Spleen (tissue), 7 donors: ENCODE results near the gene ABCB9.

Experiments used
- POLR2A ChIP-seq, 3 donors: fragments of 450-650 bp; IDR thresholded peaks; one replicate each; pipeline ENCODE4 v1.5.1; 2017; ENCODE audit warnings: antibody characterized with exemption in 3 of 3, mild to moderate bottlenecking in 1 of 3
- TF ChIP-seq, protein P1 (sequence below), 11 experiments: fragments of 200-600 bp in 7 of 11; fragments of 450-650 bp in 4 of 11; sonication (generic) in 4 of 11; IDR thresholded peaks in 8 of 11; conservative IDR thresholded peaks in 3 of 11; 1 replicate in 7 of 11; 2 replicates in 4 of 11; pipeline versions ENCODE4 v1.4.0 to v1.8.0; 2016 to 2021; ENCODE audit warnings: antibody characterized with exemption in 11 of 11, inconsistent platforms in 4 of 11, mild to moderate bottlenecking in 1 of 11
- donor health status: DM: no; HTN: no; CAD: no; lungs with moderate emphysema.
- donor health status: DM: no; HTN: no; CAD: no.
- donor health status: DM: no; HTN: no; CAD: no.

DNA sequence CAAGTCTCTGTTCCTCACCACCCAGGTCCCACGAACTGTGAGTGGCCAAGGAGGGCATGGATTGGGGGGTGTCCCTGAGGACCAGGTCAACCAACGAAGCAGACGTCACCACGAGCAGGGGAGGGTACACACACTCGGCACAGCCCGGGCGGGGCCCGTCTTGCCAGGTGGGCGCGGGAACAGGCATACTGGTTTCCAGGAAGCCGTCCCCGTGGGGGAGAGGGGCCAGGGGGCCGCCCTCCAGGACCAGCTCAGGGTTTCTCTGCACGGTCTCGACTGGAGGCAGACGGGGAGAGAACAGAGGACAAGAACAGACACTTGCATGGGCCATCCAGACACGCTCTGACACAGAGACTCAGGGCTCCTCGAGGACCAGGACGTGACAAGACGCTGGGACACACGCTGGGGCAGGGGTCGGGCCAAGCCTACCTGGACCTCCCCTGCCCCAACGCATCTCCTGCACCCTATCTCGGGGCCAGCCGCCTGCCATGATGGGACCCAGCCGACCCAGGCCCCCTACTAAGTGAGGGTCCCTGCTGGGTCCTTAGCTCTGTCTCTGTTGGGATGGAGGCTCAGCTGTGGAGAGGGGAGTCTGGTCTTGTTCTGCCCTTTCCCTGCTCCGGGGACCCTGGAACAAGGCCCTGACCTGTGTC is 25.5 kb upstream of the ABCB9 start:
- TF ChIP-seq POLR2A (IDR thresholded peaks at IDR 0.05) = no peak
- TF ChIP-seq, protein P1, sequence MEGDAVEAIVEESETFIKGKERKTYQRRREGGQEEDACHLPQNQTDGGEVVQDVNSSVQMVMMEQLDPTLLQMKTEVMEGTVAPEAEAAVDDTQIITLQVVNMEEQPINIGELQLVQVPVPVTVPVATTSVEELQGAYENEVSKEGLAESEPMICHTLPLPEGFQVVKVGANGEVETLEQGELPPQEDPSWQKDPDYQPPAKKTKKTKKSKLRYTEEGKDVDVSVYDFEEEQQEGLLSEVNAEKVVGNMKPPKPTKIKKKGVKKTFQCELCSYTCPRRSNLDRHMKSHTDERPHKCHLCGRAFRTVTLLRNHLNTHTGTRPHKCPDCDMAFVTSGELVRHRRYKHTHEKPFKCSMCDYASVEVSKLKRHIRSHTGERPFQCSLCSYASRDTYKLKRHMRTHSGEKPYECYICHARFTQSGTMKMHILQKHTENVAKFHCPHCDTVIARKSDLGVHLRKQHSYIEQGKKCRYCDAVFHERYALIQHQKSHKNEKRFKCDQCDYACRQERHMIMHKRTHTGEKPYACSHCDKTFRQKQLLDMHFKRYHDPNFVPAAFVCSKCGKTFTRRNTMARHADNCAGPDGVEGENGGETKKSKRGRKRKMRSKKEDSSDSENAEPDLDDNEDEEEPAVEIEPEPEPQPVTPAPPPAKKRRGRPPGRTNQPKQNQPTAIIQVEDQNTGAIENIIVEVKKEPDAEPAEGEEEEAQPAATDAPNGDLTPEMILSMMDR (IDR thresholded peaks at IDR 0.05 in 8 of 11, conservative IDR thresholded peaks at IDR 0.05 in 3 of 11) = no peak
